Myocyte (in vitro differentiated cells): ENCODE data around the gene UCKL1. TPM values are rescaled to one million over a fixed set of nuclear protein-coding genes. Genes with fewer than 3 reads are reported as not detected.
A peak's percentile ranks its signal among the peaks of the same experiment; 100 is the strongest.
"Not testable (repeated sequence)": the region's sequence is repeated elsewhere in the genome, so short reads cannot be mapped to it uniquely, and the experiment has no call there.

Source experiments
- DNase-seq: peaks from one replicate; pipeline ENCODE4 v3.0.0-alpha.2; 2012; ENCODE audit warnings: low read depth
- total RNA-seq: library from RNA; depleted of rRNA; stranded (reverse); fragments of >200 nt; gene quantifications from 2 replicates; pipeline ENCODE4 v1.2.3, GENCODE V29; 2014

UCKL1 gene
- total RNA-seq, 1 donor from 2014 or later, result 22.3 TPM

- DNase-seq, result no peak
Observed at GRCh38 chr20:63972312-63973159, 16.3 kb upstream of the UCKL1 start.

GRCh38 chr20:63971960-63972311, 15.7 kb upstream of the UCKL1 start:
- not testable (repeated sequence) for DNase-seq

DNA sequence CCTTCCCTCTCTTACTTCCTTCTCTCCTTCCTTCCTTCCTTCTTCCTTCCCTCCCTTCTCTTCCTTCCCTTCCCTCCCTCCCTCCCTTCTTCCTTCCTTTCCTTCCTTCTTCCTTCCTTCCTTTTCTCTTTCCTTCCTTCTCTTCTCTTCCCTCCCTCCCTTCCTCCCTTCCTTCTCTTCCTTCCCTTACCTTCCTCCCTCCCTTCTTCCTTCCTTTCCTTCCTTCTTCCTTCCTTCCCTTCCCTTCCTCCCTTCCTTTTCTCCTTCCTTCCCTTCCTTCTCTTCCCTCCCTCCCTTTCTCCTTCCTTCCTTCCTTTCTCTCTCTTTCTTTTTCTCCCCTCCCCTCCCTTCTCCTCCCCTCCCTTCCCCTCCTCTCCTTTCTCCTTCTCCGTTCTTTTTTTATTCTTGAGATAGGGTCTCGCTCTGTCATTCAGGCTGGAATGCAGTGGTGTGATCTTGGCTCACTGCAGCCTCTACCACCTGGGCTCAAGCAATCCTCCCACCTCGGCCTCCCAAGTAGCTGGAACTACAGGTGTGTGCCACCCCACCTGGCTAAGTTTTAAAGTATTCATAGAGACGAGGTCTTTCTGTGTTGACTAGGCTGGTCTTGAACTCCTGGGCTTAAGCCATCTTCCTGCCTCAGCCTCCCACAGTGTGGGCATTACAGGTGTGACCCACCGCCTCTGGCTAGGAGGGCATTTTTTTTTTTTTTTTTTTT, 14.7 kb upstream of the UCKL1 start:
- DNase-seq, result no peak

GRCh38 chr20:63969838-63970713, 13.9 kb upstream of the UCKL1 start, which contains the start of gene ZNF512B:
ZNF512B (minus strand) TSS chr20:63969930; CDS start chr20:63967950, 1,980 bp downstream.
- peak; percentile 70 for DNase-seq

- no peak for DNase-seq
Observed at GRCh38 chr20:63968928-63969760, 12.9 kb upstream of the UCKL1 start.

- no peak for DNase-seq
Observed at GRCh38 chr20:63968136-63968927, 12.1 kb upstream of the UCKL1 start.

DNA sequence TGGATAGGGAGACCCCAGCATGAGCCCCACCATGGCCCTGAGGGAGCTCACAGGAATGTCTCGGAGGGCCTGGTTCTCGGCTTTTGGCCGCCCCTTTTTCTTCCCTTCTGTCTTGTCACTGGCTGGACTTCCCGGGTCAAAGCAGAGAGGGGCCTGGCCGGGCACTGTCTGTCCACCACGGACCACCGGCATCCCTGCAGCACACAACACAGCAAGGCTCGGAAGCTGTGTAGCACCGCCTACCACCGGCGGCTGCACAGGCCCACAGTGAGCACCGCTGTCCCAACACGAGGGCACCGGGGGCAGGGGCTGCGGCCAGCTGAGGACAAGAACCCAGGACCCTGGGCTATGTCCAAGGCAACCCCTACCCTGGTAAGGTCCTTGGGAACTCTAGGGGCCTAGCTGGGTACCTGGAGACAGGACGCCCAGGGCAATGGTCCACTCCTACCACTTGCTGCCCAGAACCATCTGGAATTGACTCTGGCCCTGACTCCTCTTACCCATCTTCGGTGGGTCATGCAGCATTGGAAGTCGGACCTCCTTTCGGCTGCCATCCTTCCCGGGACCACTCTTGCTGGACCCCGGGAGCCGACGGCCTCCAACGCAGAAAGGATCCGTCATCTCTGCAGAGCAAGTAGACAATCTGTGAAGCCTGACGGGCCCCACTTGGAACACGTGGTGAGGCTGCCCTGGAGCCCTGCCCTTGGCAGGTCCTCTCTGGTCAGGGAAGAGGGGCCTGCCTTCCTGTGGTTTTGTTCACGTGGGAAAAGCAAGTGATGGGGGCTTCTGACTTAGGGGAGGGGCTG, 11.3 kb upstream of the UCKL1 start:
- DNase-seq, result no peak

DNA sequence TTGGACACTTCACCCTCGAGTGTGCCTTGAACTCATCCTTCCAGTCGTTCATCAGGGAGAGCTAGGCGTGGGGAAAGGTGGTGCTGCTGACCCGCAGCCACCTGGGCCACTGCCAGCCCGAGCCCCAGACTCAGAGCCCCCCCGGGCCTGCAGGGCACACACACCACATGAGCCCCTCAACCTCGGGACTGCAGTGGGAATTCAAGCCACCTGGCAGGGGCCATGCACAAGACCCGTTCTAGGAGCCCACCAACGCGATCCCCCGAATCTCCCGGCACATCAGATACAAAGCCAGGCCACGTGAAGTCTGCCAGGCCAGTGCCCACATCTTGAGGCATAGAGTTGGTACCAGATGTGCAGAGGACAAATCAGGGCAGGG, 10.7 kb upstream of the UCKL1 start:
- DNase-seq, result no peak

GRCh38 chr20:63966172-63966943, 10.1 kb upstream of the UCKL1 start:
- DNase-seq, result no peak

- no peak for DNase-seq
Observed at GRCh38 chr20:63964412-63964811, 8.2 kb upstream of the UCKL1 start.

GRCh38 chr20:63963784-63964301, 7.6 kb upstream of the UCKL1 start:
- no peak for DNase-seq

DNA sequence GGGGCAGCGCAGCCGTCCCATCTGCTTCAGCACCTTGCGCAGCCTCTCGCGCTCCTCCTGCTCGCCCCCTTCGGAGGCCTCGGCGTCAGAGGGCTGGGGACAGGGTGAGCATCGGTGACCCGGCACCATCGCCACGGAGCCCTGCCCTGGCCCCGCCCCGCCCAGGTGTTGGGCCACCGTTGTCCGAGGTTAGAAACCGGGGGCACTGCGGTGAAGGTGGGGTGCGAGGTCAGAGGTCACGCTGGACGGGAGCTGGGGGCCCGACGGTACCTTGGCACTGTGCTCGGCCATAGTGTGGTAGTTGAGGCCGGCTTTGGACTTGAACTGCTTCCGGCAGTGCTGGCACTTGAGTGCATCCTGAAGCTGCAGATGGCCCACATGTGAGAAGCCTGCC, 7.1 kb upstream of the UCKL1 start:
- no peak for DNase-seq

GRCh38 chr20:63962426-63963347, 6.5 kb upstream of the UCKL1 start:
- DNase-seq, result no peak

DNA sequence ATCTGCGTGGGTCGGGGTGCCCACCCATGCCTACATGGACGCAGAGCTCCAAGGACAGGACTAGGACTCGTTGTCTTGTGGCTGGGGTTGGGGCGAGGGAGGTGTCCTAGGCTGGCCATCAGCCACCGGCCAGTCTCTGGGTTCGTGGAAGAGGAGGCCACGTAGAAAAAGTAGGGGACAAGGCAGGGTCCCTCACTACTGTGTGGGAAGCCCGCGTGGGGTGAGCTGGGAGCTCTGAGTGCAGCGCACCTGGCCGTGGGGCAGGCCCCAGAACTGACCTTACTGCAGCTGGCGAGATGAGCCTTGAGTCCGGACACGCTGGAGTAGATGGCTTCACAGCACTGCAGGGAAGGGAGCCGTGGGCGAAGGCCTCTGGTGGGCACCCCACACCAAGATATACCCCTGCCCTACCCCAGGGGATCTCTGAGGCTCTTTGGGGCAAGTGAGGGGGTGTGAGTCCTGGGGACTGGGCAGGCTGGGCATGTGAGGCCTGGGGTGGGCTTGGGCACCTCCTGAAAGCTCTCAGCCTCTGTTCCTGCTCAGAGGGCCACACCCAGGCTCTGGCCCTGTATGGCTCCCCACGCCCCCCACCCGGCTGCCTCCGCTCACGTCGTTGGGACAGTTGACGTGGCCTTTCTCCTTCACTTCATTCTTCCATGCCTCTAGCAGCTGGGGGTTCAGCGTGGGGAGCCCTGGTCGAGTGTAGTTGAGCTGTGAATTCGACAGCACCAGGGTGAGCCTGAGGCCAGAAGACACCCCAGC, 5.6 kb upstream of the UCKL1 start:
- DNase-seq, result no peak

- not testable (repeated sequence) for DNase-seq
Observed at GRCh38 chr20:63960654-63961621, 4.7 kb upstream of the UCKL1 start.
